ENCODE measurements around the gene SLAMF8.

DNA sequence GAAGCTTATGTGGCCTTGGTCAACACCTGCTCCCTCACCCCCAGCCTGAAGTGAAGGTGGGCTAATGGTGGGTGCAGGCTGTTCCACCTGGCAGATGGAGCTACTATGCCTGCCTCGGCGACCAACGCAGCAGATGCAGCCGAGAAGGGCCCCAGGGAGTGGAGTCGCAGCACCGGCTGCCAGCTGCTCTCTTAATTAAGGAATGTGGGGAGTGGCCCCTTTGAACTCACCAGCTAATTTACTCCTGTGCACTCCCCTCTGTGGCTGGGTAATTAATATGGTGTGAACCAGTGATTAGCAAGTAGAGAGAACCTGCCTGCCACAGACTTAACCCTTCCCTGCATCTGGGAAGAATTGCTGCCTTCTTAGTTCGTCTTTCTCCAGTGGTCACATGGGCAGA lies 3.3 kb upstream of the SLAMF8 start:
- TF ChIP-seq CTCF (IDR thresholded peaks at IDR 0.05) (no peak), POLR2A (IDR thresholded peaks at IDR 0.05) (no peak)

Measured in esophagus squamous epithelium (tissue), 4 donors.